ENCODE results near the gene EFNA1.
"Not testable (repeated sequence)": the region's sequence is repeated elsewhere in the genome, so short reads cannot be mapped to it uniquely, and the experiment has no call there.

Gene EFNA1

DNA sequence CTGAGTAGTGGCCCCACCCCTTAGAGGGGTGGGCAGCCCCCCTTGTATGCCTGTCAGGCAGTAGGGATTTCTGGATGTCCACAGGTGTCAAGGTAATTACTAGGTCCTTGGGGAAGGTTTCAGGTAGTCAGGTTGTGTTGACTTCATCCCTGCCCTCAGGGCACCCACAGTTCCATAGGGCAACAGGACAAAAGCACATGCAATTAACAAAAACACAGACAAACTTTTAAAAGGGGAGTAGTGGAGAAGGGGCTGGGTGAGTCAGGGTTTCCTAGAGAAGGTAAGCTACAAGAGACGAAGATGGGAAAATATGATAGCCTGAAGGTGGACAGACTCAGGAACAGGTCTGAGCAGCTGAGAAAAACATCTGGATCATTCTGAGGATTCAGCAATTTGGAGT, 31.3 kb downstream of the EFNA1 start:
- no peak for DNase-seq (ENCODE audit: low read depth)

DNA sequence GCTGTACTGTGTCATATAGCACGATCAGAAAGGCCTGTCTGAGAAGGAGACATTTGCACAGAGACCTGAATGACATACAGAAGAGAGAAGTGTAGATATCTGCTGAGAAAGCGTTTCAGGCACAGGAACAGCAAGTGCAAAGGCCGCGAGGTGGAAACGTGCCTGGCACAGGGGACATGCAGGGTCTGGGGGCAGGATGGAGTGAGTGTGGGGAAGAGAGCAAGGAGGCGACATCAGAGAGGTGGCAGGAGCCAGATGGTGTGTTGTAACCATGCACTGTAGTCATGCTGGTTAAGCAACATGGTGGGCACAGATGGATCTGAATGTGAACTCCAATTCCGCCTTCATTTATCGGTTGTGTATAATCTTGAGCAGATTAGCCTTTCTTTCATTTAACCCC, 32.5 kb downstream of the EFNA1 start:
- no peak for DNase-seq (ENCODE audit: low read depth)

GRCh38 chr1:155162631-155163030, 35.0 kb downstream of the EFNA1 start:
- not testable (repeated sequence) for DNase-seq (ENCODE audit: low read depth)

GRCh38 chr1:155163785-155164184, 36.1 kb downstream of the EFNA1 start:
- not testable (repeated sequence) for DNase-seq (ENCODE audit: low read depth)

DNA sequence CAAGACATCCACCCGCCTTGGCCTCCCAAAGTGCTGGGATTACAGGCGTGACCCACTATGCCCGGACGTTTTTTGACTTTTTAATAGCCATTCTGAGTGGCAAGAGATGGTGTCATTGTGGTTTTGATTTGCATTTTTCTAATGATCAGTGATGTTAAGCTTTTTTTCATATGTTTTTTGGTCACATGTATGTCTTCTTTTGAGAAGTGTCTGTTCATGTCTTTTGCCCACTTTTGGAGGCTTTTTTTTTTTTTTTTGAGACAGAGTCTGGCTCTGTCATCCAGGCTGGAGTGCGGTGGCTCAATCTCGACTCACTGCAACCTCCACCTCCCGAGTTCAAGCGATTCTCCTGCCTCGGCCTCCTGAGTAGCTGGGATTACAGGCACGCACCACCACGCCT, 36.9 kb downstream of the EFNA1 start:
- DNase-seq (ENCODE audit: low read depth): not testable (repeated sequence)

DNA sequence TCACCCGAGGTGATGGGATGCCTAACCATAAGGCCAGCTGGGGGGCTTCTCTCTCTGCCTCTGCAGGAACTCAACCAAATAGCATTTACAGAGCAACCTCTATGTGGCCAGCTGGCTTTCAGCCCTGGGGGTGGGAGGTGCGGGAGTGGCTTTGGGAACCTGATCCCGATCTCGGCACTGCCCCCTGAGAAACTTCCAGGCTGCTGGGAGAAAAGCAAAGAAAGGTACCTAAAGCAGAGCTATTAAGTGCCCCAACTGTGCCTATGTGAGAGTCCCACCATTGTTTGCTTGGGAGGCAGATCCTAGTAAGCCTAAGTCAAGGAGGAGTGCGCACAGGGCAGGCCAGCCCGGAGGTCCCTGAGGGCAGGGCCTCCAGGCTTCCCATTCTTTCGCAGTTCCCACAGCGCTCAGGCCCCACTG, 38.4 kb downstream of the EFNA1 start:
- DNase-seq (ENCODE audit: low read depth): no peak

DNA sequence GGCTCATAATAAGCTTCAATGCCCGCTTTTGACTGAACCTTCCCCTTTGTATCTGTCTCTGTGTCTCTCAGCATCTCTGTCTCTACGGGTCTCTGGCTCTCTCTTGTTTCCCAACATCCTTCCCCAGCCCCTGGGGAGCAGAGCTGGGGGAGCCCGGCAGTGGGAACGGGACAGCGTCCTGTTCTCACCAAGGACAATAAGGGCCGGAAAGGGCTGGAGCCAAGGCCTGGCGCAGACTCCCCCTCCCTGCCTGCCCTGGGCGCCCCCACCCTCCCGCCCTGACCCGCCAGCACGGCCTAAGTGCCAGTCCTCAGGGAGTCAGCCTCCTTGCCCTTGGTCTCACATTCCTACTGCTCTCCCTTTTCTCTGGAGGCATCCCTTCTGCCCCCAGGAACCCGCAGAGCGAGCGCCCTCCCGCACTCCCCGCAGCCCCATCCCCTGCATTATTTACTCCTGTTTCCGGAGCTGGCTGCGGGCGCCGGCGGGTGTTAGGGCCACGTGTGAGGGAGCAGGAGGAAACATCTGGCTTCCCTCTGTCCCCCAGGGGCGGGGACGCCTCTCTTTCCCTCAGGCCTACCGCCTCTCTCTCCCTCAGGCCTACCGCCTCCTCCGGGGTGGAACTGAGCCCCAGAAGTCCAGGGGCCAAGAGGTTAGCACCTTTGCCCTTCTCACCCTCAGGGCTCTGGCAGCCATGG, 38.9 kb downstream of the EFNA1 start:
- DNase-seq (ENCODE audit: low read depth): no peak

GRCh38 chr1:155167166-155168104, 39.8 kb downstream of the EFNA1 start:
- DNase-seq (ENCODE audit: low read depth): peak; percentile 82

- DNase-seq (ENCODE audit: low read depth): not testable (repeated sequence)
These were observed 40.4 kb downstream of the EFNA1 start for GRCh38 chr1:155168105-155168445.

DNA sequence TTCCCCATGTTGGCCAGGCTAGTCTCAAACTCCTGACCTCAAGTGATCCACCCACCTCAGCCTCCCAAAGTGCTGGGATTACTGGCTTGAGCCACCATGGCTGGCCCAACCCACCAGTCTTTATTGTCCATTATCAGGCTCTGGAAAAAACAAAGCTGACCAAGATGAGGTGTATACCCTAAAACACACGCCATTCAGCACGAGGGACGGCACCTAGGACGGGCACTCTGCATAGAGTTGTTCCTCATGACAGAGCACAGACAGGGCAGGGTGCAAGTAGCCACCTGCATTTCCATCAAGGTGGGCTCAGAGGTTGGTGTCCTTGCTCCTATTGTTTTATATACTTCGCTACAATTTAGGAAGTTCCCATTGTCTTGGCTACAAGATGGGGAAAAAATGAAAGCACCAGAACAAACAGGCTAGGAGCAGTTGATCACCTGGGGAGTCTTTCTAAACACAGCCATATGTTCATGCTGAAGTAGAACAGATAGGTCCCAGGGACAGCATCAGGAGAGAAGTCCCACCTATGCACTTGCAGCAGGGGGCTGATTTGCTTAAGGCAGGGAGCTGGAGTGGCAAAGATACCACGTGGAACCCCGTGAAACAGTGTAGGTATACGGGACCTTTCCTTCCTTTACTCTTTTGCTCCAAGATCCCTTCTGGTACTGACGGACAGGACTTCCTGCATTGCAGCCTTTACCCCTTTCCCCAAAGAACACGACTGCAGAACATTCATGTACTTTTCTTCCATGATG, 41.0 kb downstream of the EFNA1 start:
- no peak for DNase-seq (ENCODE audit: low read depth)

GRCh38 chr1:155169541-155169940, 41.9 kb downstream of the EFNA1 start:
- DNase-seq (ENCODE audit: low read depth): no peak

GRCh38 chr1:155170101-155170785, 42.6 kb downstream of the EFNA1 start:
- no peak for DNase-seq (ENCODE audit: low read depth)

DNA sequence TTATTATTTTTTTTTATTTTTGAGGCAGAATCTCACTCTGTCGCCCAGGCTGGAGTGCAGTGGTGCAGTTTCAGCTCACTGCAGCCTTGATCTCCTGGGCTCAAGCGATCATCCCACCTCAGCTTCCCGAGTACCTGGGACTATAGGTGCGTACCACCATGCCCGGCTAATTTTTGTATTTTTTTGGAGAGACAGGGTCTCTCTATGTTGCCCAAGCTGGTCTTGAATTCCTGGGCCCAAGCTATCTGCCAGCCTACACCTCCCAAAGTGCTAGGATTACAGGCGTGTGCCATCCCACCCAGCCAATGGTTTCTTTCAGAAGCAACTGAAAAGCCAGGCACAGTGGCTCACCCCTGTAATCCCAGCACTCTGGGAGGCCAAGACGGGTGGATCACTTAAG, 43.1 kb downstream of the EFNA1 start:
- DNase-seq (ENCODE audit: low read depth): no peak

DNA sequence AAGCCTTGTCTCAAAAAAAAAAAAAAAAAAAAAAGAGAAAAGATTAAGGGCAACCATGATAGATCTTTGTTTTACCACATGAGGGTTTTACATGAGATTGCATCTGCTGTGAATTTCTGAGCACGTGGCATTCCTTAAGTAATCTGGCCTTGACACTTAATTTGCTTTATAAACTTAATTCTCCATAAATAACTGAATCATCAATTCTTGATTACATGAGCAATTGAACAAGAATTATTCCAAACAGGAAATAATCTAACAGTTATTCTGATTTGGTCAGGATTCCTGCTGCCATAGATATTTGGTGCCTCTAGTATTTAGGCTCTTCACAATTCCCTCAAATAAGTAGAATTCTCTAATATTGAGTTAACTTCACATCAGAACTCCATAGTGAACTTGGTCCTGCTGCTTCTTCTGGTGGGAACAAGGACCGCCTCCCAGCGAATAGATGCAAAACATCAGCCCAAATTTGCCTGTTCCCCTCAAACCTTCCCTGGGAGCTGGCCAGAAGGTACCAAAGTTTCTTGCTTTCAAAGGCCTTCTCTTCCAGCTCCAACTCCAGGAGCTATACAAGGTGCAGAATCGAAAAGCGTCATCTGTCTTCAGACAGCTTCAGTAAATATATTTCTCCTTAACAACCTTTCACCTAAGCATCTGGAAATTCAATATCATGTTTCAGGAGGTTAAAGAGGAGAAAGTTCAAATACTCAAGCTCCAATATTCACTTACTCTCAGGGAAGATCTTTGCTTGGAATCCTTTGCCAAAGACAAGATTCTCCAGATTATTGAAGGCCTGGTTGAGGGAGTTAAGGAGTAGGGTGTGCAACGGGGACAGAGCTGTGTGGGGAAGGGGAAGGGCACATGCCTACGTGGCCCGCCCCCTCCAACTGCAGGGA, 44.4 kb downstream of the EFNA1 start:
- no peak for DNase-seq (ENCODE audit: low read depth)

DNA sequence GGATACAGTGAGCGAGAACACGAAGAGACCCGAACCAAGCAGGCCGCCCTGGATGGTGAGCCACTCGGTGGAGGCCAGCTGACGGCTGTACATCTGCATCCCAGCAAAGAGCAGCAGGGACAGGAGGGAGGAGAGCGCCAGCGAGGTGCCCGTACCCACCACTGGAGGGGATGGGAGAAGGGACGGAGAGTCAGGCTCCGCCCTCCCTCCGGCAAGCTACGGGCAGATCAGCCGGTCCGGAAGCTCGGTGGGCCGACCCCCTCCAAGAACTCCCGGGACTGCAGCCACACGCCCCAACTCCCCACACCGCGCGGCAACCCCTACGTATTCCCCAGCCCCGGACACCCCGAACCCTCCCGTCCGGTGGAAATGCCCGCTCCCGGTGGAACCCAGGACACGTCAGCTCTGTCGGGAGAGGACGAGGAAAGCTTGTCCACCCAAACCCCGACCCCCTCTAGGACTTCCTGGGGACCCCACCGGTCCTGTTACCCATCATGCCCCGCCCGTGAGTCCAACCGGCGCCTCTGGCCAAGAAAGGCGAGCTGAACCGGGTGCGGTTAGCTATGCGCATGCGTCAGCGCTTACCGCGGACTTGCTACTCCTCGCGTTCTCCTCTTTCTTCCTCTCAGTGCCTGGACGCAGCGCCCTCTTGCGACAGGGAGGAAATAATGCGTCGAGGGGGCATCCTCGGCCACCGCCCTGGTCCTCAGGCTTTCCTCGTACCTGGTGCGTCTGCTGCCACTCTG, 45.2 kb downstream of the EFNA1 start, which contains the start of gene KRTCAP2:
Gene KRTCAP2 (minus strand): TSS at position 573 of the 746 bp plus-strand sequence. CDS start 80 bp downstream, at position 493.
- DNase-seq (ENCODE audit: low read depth): peak; percentile 96

DNA sequence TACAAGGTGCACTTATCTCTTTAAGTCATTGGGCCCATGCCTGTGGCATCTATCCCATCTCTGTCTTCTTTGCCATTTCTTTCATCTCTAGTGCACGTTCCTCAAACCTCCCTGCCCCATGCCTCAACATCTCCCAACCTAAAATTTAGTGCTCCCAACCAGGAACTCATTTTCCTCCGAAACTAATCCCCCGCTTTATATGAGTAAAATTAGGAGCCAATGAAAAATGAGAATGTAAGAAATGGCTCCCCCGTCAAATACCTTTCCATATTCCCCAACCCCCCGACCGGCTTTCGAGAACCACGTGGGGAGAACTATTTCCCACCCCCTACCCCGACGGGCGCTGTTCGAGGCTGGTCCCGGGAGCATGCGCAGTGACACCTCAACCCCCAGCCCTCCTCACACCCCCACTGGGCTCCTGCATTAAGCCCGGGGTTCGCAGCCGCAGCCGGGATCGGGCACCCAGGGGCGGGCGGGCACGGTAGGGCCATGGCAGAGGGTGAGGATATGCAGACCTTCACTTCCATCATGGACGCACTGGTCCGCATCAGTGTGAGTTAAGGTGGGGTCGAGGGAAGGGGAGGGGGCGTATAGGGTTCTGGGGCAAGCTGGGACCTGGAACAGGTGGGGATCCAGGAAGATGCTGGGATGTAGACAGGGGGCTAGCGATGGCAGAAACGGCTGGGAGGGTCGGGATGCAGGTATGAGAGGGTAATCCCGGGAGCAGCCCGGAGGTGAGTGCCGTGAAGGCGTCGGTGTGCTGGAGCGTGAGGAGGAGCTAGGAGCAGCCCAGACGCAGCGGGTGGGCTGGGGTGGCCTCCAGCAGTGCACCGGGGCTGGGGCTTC, 46.0 kb downstream of the EFNA1 start, which contains the start of gene TRIM46:
Gene TRIM46 (plus strand): TSS at position 372 of the 846 bp plus-strand sequence. CDS start 118 bp downstream, at position 490.
- DNase-seq (ENCODE audit: low read depth): peak; percentile 79

DNA sequence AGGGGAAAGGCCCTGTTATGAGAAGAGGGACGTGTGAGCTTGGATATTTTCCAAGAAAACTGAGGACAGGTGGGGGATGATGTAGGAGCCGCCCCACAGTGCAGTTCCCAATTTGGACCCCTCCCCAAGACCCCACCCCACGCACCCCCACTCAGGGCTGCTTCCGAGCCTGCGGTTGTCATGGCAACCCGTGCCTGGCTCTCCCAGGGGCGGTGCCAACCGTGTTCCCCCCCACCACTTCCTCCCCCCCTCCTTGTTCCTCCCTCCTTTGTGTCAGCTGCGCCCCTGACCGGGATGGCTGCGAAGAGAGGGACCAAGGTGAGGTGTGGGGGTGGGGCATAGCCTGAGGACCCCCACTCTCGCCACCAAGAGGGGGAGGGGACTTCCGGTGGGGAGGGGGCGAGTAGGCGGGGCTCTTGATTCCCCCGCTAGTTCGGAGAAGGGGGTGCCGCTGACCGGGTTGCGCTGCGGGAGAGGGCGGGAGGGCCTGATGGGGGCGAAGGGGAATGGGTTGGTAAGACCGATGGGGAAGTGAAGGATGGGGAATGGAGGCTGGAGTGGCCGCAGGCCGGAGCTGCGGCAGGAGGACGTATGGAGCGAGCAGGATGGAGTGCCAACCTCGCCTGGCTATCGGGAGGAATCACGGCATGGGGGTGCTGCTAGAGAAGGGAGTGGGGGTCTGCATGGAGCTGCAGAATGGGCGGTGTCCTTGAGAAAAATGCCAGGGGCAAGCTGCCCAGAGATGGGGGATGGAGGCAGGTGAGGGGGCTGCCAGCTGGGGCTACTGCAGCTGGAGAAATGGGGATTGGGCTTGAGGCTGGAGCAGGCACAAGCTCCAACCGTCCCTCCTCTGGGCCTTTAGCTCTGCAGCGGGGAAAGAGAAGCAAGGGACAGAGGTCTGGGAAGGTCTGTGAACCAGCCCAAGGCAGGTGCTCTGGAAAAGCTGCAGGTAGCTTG, 46.9 kb downstream of the EFNA1 start:
- peak; percentile 66 for DNase-seq (ENCODE audit: low read depth)

Measured in EH (cell line).